Kidney (tissue), 14 donors: Measurements from ENCODE around the gene EREG. TPM values are rescaled to one million over a fixed set of nuclear protein-coding genes. Genes with fewer than 3 reads are reported as not detected.

Source experiments
- DNase-seq, 5 donors: peaks; one replicate each; pipeline ENCODE4 v3.0.0-alpha.2; 2013 to 2020
- FAIRE-seq: peaks from 2 replicates; lab custom pipeline; 2012; peaks lifted over from hg19 to GRCh38; lab: Jason Lieb, UNC
- H3K27ac ChIP-seq, 2 donors: one replicate each; pipeline ENCODE4 v1.7.0; 2013; ENCODE audit warnings: low read depth in 2 of 2, low read length in 2 of 2, inconsistent platforms in 1 of 2
- H3K27me3 ChIP-seq: one replicate; pipeline ENCODE4 v1.7.1; 2013; ENCODE audit warnings: low read length, inconsistent platforms; ENCODE audit not compliant: control insufficient read depth, insufficient read depth
- H3K36me3 ChIP-seq, 3 donors: one replicate each; pipeline versions ENCODE4 v1.7.0 to v1.7.1; 2013; ENCODE audit warnings: low read length in 3 of 3, control low read depth in 1 of 3, inconsistent platforms in 1 of 3; ENCODE audit not compliant: insufficient read depth in 3 of 3, control insufficient read depth in 2 of 3
- H3K4me1 ChIP-seq, 3 donors: one replicate each; pipeline versions ENCODE4 v1.7.0 to v1.7.1; 2013; ENCODE audit warnings: low read length in 3 of 3, inconsistent platforms in 1 of 3, low read depth in 1 of 3; ENCODE audit not compliant: control insufficient read depth in 2 of 3, insufficient read depth in 2 of 3
- H3K4me3 ChIP-seq, 3 donors: one replicate each; pipeline versions ENCODE4 v1.7.0 to v1.8.1; 2013; ENCODE audit warnings: low read length in 3 of 3, control low read depth in 1 of 3, inconsistent platforms in 1 of 3
- H3K9ac ChIP-seq, 3 donors: one replicate each; pipeline versions ENCODE4 v1.7.0 to v1.7.1; 2013; ENCODE audit warnings: low read length in 3 of 3, control low read depth in 1 of 3, inconsistent platforms in 1 of 3
- H3K9me3 ChIP-seq, 3 donors: one replicate each; pipeline versions ENCODE4 v1.7.0 to v1.7.1; 2013; ENCODE audit warnings: low read length in 3 of 3, control low read depth in 1 of 3, inconsistent platforms in 1 of 3; ENCODE audit not compliant: control insufficient read depth in 2 of 3, insufficient read depth in 1 of 3
- CTCF ChIP-seq: IDR thresholded peaks from 3 replicates; pipeline ENCODE4 v1.5.1; 2012; ENCODE audit warnings: mild to moderate bottlenecking, moderate library complexity, borderline replicate concordance; ENCODE audit not compliant: insufficient read depth; ENCODE audit errors: extremely low read depth
- intact Hi-C: fragments of 100-400 bp; cut with DNase I; formaldehyde crosslinking; loops from one replicate; pipeline ENCODE4 v1.11.1; 2022
- polyA plus RNA-seq: library from polyadenylated mRNA; stranded (reverse); fragments of 350-450 nt; fragmentation: Illumina TruSeq; extraction: RNeasy Lipid Tissue Mini Kit (QIAGEN cat#74804); gene quantifications from one replicate; pipeline ENCODE4 v1.2.3, GENCODE V29; 2014; ENCODE audit warnings: low read depth, low replicate concordance; ENCODE audit not compliant: insufficient read depth
- total RNA-seq: library from RNA; stranded (reverse); fragmentation: NEBNext Ultra II Directional; extraction: Animal tissue kit (Norgen Biotek cat#: 25700); gene quantifications from one replicate; pipeline ENCODE4 v1.2.1, GENCODE V29; 2021
- donor health status: control.
- donor health status: control.
- donor health status: control.
- donor health status: control.
- donor health status: control.
- donor health status: DM: yes; HTN: yes; CAD: no.
- donor health status: Normal renal cell carcinoma (clear cell type).

Gene EREG
- total and polyA plus RNA-seq, 2 donors from 2014 or later = 0.44 TPM; not detected in 1

GRCh38 chr4:74317616-74318246 is 47.2 kb upstream of the EREG start:
- Histone ChIP-seq H3K4me3 (no peak overlapping the region), H3K9me3 (no peaks in the 10 kb centered on the region), H3K9ac (no peak overlapping the region), H3K4me1 (no peaks in the 10 kb centered on the region), H3K27ac (no peak overlapping the region), H3K27me3 (no peaks in the 10 kb centered on the region), H3K36me3 (no peaks in the 10 kb centered on the region)
- TF ChIP-seq CTCF = no peak
- intact Hi-C loops = loop anchor here (5.0 kb wide), 1 partner anchor 130 kb away; no protein-coding TSS in a partner anchor
- no peak for DNase-seq
- FAIRE-seq = no peak

- DNase-seq = no peak
- no peaks in the 10 kb centered on the region for H3K4me1 ChIP-seq
- no peaks in the 10 kb centered on the region for H3K27me3 ChIP-seq
- H3K9me3 ChIP-seq = no peaks in the 10 kb centered on the region
- no peak overlapping the region for H3K27ac ChIP-seq
- intact Hi-C loops = loop anchor here (5.0 kb wide), 1 partner anchor 131 kb away; no protein-coding TSS in a partner anchor
- no peak overlapping the region for H3K4me3 ChIP-seq
- no peaks in the 10 kb centered on the region for H3K36me3 ChIP-seq
- FAIRE-seq = no peak
- H3K9ac ChIP-seq = no peak overlapping the region
- no peak for TF ChIP-seq CTCF
These were observed 46.7 kb upstream of the EREG start for GRCh38 chr4:74318276-74318675.

GRCh38 chr4:74319470-74319869 is 45.5 kb upstream of the EREG start:
- H3K27ac ChIP-seq = no peak overlapping the region
- no peak overlapping the region for H3K4me3 ChIP-seq
- no peaks in the 10 kb centered on the region for H3K9me3 ChIP-seq
- no peaks in the 10 kb centered on the region for H3K27me3 ChIP-seq
- no peaks in the 10 kb centered on the region for H3K4me1 ChIP-seq
- FAIRE-seq = no peak
- no peak for TF ChIP-seq CTCF
- H3K9ac ChIP-seq = no peak overlapping the region
- no peaks in the 10 kb centered on the region for H3K36me3 ChIP-seq
- no peak for DNase-seq
- intact Hi-C loops = loop anchor here (5.0 kb wide), 1 partner anchor 132 kb away; no protein-coding TSS in a partner anchor
